ENCODE measurements around the gene HAP1. TPM values are rescaled to one million over a fixed set of nuclear protein-coding genes. Genes with fewer than 3 reads are reported as not detected.
A peak's percentile ranks its signal among the peaks of the same experiment; 100 is the strongest.

The HAP1 gene
- total RNA-seq, 3 donors from 2014 or later = 0.33 to 2.2 TPM; not detected in 1

DNA sequence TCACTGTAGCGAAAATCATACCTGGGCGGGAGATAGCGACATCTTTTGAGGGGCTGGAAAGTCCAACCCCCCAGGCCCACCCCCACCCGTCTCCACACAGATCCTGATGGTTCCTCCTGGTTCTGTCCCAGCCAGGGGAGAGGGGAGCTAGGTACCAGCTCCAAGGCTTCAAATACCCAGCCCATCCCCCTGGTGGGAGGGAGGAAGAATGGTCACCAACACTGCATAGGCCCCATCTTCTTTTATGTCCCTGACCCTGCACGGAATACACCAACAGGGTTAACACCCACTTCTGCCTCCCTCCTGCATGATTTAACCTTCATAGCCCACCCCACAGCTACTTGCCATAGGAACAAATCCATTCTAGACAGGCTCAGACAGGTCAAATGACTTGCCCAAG, 9.3 kb downstream of the HAP1 start:
- TF ChIP-seq, protein P1, sequence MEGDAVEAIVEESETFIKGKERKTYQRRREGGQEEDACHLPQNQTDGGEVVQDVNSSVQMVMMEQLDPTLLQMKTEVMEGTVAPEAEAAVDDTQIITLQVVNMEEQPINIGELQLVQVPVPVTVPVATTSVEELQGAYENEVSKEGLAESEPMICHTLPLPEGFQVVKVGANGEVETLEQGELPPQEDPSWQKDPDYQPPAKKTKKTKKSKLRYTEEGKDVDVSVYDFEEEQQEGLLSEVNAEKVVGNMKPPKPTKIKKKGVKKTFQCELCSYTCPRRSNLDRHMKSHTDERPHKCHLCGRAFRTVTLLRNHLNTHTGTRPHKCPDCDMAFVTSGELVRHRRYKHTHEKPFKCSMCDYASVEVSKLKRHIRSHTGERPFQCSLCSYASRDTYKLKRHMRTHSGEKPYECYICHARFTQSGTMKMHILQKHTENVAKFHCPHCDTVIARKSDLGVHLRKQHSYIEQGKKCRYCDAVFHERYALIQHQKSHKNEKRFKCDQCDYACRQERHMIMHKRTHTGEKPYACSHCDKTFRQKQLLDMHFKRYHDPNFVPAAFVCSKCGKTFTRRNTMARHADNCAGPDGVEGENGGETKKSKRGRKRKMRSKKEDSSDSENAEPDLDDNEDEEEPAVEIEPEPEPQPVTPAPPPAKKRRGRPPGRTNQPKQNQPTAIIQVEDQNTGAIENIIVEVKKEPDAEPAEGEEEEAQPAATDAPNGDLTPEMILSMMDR (IDR thresholded peaks at IDR 0.05) = no peak
- TF ChIP-seq POLR2A (IDR thresholded peaks at IDR 0.05) (no peak), POLR2AphosphoS5 (IDR thresholded peaks at IDR 0.05) (no peak)
- intact Hi-C loops (cut with DNase I; ENCODE audit: low total_unique reads) = no loop called here

GRCh38 chr17:41724476-41725050, 9.9 kb downstream of the HAP1 start:
- intact Hi-C loops (cut with DNase I; ENCODE audit: low total_unique reads) = no loop called here
- Histone ChIP-seq H3K4me1 (no peaks in the 10 kb centered on the region), H3K27ac (no peak overlapping the region), H3K36me3 (no peaks in the 10 kb centered on the region), H3K27me3 (no peaks in the 10 kb centered on the region), H3K4me3 (no peak overlapping the region), H3K9me3 (no peaks in the 10 kb centered on the region)
- TF ChIP-seq, protein P1 (IDR thresholded peaks at IDR 0.05) = no peak
- TF ChIP-seq POLR2AphosphoS5 (IDR thresholded peaks at IDR 0.05) (no peak), POLR2A (IDR thresholded peaks at IDR 0.05) (no peak)
- DNase-seq (ENCODE audit: low spot score in 2 of 2) = no peak

More for the DNA sequence above, 9.3 kb downstream of the HAP1 start:
- H3K9me3 ChIP-seq = no peaks in the 10 kb centered on the region
- H3K27ac ChIP-seq = no peak overlapping the region
- no peaks in the 10 kb centered on the region for H3K36me3 ChIP-seq
- no peaks in the 10 kb centered on the region for H3K27me3 ChIP-seq
- H3K4me3 ChIP-seq = no peak overlapping the region
- DNase-seq (ENCODE audit: low spot score in 2 of 2) = no peak
- H3K4me1 ChIP-seq = no peaks in the 10 kb centered on the region

DNA sequence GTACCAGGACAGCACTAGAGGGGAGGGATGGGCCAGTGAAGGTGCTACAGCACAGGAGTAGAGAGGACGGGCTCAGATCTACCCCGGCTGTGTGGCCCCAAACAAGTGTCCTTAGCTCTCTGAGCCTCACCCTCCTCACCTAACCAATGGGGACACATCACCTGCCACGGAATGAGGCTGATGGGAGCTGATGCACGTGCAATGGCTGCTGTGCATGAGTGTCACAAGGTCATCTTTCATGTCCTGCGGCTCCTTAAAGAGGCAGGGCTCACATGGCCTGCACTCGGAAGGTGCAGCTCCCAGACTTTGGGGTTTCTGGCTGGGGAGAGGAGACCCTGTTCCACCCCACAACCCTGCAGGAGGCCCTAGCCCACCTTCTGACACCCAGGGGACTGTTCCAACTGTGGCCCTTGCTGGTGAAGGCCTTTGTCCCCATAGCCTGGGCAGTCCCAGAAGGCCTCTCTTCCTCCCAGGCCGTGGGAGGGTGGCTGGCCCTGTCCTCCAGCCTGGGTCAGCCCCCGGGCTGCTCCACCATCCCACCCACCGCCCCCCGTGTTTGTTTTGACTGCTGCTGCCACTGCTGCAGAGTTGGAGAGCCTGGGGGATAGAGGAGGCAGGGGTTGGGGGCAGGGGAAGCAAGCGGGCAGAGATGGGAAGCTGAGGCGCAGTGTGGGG, 10.5 kb downstream of the HAP1 start:
- Histone ChIP-seq H3K4me1 (no peaks in the 10 kb centered on the region), H3K4me3 (no peak overlapping the region), H3K36me3 (no peaks in the 10 kb centered on the region), H3K9me3 (no peaks in the 10 kb centered on the region), H3K27ac (no peak overlapping the region), H3K27me3 (no peaks in the 10 kb centered on the region)
- DNase-seq (ENCODE audit: low spot score in 2 of 2) = no peak
- TF ChIP-seq POLR2AphosphoS5 (IDR thresholded peaks at IDR 0.05) (no peak), POLR2A (IDR thresholded peaks at IDR 0.05) (no peak)
- TF ChIP-seq, protein P1 (IDR thresholded peaks at IDR 0.05) = no peak
- intact Hi-C loops (cut with DNase I; ENCODE audit: low total_unique reads) = no loop called here

DNA sequence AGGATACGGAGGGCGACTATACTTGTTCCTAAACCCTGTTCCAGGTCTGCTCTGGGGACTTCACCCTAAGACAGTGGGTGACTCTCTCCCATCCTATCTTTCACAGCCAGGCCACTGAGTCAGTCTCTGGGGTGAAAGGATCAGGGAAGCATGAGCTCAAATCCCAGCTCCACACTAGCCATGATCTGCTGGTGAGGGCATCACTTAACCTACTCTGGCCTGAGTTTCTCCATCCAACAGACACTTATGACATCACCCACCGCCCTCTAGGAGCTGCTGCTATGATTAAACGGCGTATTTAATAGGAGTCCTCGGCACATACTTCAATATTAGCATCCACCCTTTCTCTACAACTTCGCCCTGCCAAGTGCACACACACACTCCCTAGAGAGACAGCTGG, 12.2 kb downstream of the HAP1 start:
- Histone ChIP-seq H3K27me3 (no peaks in the 10 kb centered on the region), H3K36me3 (no peaks in the 10 kb centered on the region), H3K27ac (no peak overlapping the region), H3K4me3 (no peak overlapping the region), H3K4me1 (no peaks in the 10 kb centered on the region), H3K9me3 (no peaks in the 10 kb centered on the region)
- TF ChIP-seq POLR2AphosphoS5 (IDR thresholded peaks at IDR 0.05) = no peak
- TF ChIP-seq, protein P1 (IDR thresholded peaks at IDR 0.05) = no peak
- TF ChIP-seq POLR2A (IDR thresholded peaks at IDR 0.05) = no peak
- intact Hi-C loops (cut with DNase I; ENCODE audit: low total_unique reads) = no loop called here
- no peak for DNase-seq (ENCODE audit: low spot score in 2 of 2)

- Histone ChIP-seq H3K9me3 (no peaks in the 10 kb centered on the region), H3K4me1 (no peaks in the 10 kb centered on the region), H3K36me3 (no peaks in the 10 kb centered on the region), H3K4me3 (no peak overlapping the region), H3K27ac (peak overlapping the region; percentile 72 to 90), H3K27me3 (no peaks in the 10 kb centered on the region)
- TF ChIP-seq, protein P1 (IDR thresholded peaks at IDR 0.05) = no peak
- no peak for TF ChIP-seq POLR2AphosphoS5 (IDR thresholded peaks at IDR 0.05)
- no peak for TF ChIP-seq POLR2A (IDR thresholded peaks at IDR 0.05)
- intact Hi-C loops (cut with DNase I; ENCODE audit: low total_unique reads) = no loop called here
- DNase-seq (ENCODE audit: low spot score in 2 of 2) = no peak
Measured at GRCh38 chr17:41718287-41718645, 16.2 kb downstream of the HAP1 start.

Data from breast epithelium (tissue), 4 donors.